Left lung (tissue), 10 donors: ENCODE measurements around the gene ROBO4. TPM values are rescaled to one million over a fixed set of nuclear protein-coding genes. Genes with fewer than 3 reads are reported as not detected.

Experiments used
- ATAC-seq: fragments of 200-7000 bp; cut with Tn5 transposase; one replicate; pipeline ENCODE4 v1.9.1; 2020; ENCODE audit warnings: moderate library complexity
- DNase-seq, 4 donors: peaks; one replicate each; pipeline ENCODE4 v3.0.0-alpha.2; 2013 to 2020
- H3K27ac ChIP-seq, 2 donors: fragments of 200-600 bp; sonication (generic) in 1 of 2; one replicate each; pipeline versions ENCODE4 v1.5.0 to v1.8.0; 2020 to 2021
- H3K27me3 ChIP-seq, 2 donors: fragments of 200-600 bp; sonication (generic) in 1 of 2; one replicate each; pipeline versions ENCODE4 v1.5.0 to v1.8.0; 2020 to 2021
- H3K36me3 ChIP-seq, 2 donors: fragments of 200-600 bp; sonication (generic) in 1 of 2; one replicate each; pipeline versions ENCODE4 v1.5.0 to v1.8.0; 2020 to 2021
- H3K4me1 ChIP-seq, 2 donors: fragments of 200-600 bp; one replicate each; pipeline ENCODE4 v1.8.0; 2021
- H3K4me3 ChIP-seq, 2 donors: fragments of 200-600 bp; sonication (generic) in 1 of 2; one replicate each; pipeline versions ENCODE4 v1.5.0 to v1.8.0; 2020 to 2021; ENCODE audit warnings: mild to moderate bottlenecking in 1 of 2
- H3K9me3 ChIP-seq, 2 donors: fragments of 200-600 bp; sonication (generic) in 1 of 2; one replicate each; pipeline versions ENCODE4 v1.5.0 to v1.8.0; 2020 to 2021
- intact Hi-C, 2 donors: fragments of 100-400 bp; cut with DNase I; formaldehyde crosslinking; loops; one replicate each; pipeline versions ENCODE4 v1.11.2 to v1.14.2; 2022
- polyA plus RNA-seq, 6 donors: library from polyadenylated mRNA; unstranded; fragments of 120-200 nt; gene quantifications; one replicate each; pipeline ENCODE4 v1.2.1, GENCODE V29; 2013; ENCODE audit not compliant: insufficient read length in 6 of 6
- total RNA-seq, 2 donors: library from RNA; stranded (reverse); fragmentation: NEBNext Ultra II Directional; extraction: Animal tissue kit (Norgen Biotek cat#: 25700); gene quantifications; one replicate each; pipeline ENCODE4 v1.2.1, GENCODE V29; 2021
- TF ChIP-seq, protein P1 (sequence below), 2 donors: fragments of 200-600 bp; sonication (generic) in 1 of 2; IDR thresholded peaks; one replicate each; pipeline versions ENCODE4 v1.5.0 to v1.8.0; 2021; ENCODE audit warnings: antibody characterized with exemption in 2 of 2
- donor health status: DM: no; HTN: yes; CAD: no.
- donor health status: DM: no; HTN: no; CAD: no.

The ROBO4 gene
- total and polyA plus RNA-seq, 8 donors: 31.1 to 61.9 (median 44.1) TPM

DNA sequence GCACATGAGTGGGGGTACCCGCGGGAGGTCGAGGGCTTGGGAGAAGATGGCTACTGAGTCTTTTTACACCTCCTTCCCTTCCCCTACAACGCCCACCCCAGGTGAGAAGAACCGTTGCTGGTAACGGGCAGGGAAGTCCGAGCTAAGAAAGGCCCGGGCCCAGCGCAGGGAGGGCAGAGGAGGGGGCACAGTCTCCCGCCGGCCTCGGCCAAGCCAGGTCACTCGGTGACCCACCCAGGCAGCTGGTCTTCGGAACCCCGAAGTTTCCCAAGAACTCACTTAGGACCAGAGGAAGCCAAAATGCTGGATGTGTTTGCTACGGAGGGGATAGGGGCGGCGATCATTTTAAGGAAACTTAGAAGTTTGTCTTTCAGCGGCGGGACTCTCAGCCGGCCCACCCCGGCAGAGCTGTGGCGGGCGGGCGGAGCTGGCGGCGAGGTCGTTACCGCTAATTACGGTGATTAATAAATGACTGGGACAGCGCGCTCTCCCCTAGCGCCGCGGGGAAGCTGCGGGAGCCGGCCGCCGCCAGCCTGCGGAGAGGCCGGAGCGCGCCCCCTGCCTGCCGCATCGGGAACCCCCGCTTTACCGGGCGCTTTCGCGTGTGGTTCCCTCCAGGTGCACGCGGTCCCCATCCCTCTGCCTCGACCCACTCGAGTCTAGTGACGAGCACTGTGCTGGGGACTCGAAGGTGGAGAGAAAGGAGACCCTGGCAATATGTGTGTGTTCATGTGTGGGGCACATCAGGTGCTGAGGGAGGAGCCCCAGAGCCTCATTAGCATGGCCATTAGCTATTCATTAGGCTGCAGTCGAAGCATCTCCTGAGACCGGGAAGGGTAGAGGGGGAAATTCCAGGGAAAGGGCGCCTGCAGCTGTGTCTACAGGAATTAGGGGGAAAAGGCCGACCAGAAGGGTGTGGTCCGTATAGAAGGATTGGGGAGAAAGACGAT lies 31.5 kb downstream of the ROBO4 start:
- Histone ChIP-seq H3K4me1 (peaks cover 9 to 52% of the 10 kb centered on the region in 2 donors), H3K27me3 (peaks cover 77 to 100% of the 10 kb centered on the region in 2 donors), H3K9me3 (no peaks in the 10 kb centered on the region), H3K36me3 (no peaks in the 10 kb centered on the region), H3K27ac (no peak overlapping the region), H3K4me3 (peak overlapping the region in 1 of 2 donors; percentile 1)
- TF ChIP-seq, protein P1, sequence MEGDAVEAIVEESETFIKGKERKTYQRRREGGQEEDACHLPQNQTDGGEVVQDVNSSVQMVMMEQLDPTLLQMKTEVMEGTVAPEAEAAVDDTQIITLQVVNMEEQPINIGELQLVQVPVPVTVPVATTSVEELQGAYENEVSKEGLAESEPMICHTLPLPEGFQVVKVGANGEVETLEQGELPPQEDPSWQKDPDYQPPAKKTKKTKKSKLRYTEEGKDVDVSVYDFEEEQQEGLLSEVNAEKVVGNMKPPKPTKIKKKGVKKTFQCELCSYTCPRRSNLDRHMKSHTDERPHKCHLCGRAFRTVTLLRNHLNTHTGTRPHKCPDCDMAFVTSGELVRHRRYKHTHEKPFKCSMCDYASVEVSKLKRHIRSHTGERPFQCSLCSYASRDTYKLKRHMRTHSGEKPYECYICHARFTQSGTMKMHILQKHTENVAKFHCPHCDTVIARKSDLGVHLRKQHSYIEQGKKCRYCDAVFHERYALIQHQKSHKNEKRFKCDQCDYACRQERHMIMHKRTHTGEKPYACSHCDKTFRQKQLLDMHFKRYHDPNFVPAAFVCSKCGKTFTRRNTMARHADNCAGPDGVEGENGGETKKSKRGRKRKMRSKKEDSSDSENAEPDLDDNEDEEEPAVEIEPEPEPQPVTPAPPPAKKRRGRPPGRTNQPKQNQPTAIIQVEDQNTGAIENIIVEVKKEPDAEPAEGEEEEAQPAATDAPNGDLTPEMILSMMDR (IDR thresholded peaks at IDR 0.05): peak; percentile 83 to 90
- DNase-seq (peak in 1 of 4 donors; percentile 89), ATAC-seq (peak; percentile 73)
- intact Hi-C loops: no loop called here

DNA sequence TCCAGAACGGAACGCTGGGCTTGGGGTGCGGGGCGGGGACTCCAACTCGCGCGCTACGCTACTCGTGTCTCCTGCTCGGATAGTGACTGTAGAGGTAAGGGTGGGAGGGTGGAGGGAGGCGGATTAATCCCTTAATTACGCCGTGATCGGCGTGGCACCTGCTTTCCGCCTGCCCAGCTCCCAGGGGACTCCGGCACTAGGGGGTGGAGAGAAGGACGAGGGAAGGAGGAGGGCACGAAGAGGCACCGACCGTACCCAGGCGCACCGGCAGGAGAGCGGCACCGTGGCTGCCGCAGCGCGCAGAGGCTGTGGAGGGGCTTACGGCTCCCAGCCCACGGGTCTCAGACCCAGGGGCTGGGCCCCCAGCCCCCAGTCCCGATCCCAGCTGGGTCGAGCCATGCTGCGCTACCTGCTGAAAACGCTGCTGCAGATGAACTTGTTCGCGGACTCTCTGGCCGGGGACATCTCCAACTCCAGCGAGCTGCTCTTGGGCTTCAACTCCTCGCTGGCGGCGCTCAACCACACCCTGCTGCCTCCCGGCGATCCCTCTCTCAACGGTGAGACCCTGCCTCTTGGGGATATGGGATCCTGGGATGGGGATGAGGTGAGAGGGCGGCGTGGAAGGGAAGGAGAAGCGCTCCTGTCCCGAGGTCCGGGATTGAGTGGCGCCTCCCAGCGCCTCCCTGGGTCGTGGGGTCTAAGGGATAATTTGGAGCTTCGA lies 32.3 kb downstream of the ROBO4 start, which contains the start of gene ROBO3:
Gene ROBO3 (plus strand): TSS at position 252 of the 721 bp plus-strand sequence. CDS start 146 bp downstream, at position 398.
- intact Hi-C loops: no loop called here
- H3K27me3 ChIP-seq: peaks cover 69 to 99% of the 10 kb centered on the region in 2 donors
- DNase-seq: no peak
- no peaks in the 10 kb centered on the region for H3K9me3 ChIP-seq
- no peaks in the 10 kb centered on the region for H3K36me3 ChIP-seq
- no peak for ATAC-seq
- peaks cover 9 to 52% of the 10 kb centered on the region in 2 donors for H3K4me1 ChIP-seq
- H3K4me3 ChIP-seq: peak within 1 kb of the TSS in 1 of 2 donors; percentile 1
- TF ChIP-seq, protein P1 (IDR thresholded peaks at IDR 0.05): no peak
- no peak within 1 kb of the TSS for H3K27ac ChIP-seq

DNA sequence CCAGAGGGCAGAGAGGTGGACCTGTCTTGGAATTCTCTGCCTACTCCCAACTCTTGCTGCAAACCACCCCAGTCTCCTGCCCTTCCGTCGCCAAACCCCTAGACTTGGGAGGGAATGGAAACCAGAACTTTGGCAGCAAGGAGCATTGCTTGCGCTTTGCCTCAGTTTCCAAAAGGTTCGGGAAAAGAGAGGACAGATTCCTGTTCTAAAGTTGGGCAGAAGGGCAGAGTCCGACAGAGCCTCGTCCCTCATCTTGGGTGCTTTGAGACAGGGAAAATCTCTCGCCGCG lies 32.8 kb downstream of the ROBO4 start:
- Histone ChIP-seq H3K36me3 (no peaks in the 10 kb centered on the region), H3K4me1 (peaks cover 9 to 52% of the 10 kb centered on the region in 2 donors), H3K27me3 (peaks cover 64 to 99% of the 10 kb centered on the region in 2 donors), H3K9me3 (no peaks in the 10 kb centered on the region), H3K27ac (no peak overlapping the region), H3K4me3 (no peak overlapping the region)
- TF ChIP-seq, protein P1 (IDR thresholded peaks at IDR 0.05): no peak
- ATAC-seq (no peak), DNase-seq (no peak)
- intact Hi-C loops: no loop called here

DNA sequence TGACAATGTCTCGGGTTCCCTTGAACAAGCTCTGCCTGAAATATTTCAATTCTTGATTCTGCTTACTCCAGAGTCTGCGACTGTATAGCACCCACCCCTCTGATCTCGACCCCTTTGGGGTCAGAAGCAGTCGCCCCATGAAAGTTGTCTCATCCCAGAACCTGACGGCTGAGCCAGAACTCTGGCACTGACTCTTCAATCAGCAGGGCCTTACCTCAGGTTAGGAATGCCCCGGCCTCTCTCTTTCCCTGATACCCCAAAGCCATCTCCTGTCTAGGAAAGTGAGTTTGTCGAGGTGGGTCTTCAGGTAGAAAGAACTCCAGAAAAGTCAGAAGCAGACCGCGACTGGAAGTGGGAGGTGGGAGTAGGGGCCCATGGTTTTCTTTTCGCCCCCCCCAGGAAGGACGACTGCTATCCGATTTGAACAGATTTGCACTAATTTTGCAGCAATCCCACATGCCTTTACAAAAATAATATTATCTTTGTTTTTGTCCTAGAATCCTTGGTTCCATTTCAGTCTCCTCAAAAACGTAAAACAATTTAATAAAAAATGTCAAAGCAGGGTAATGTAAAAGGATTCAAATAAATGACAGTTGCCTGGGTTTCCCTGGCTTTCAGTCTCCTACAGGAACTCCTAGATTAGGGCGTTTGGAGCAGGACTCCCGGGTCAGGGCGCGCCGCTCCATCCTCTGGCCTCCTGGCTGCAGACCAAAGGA lies 33.3 kb downstream of the ROBO4 start:
- H3K27me3 ChIP-seq: peaks cover 61 to 99% of the 10 kb centered on the region in 2 donors
- no peak for ATAC-seq
- peaks cover 9 to 49% of the 10 kb centered on the region in 2 donors for H3K4me1 ChIP-seq

More for the DNA sequence above, 33.3 kb downstream of the ROBO4 start:
- no peak overlapping the region for H3K27ac ChIP-seq
- no peak for DNase-seq
- no peak overlapping the region for H3K4me3 ChIP-seq
- intact Hi-C loops: no loop called here
- TF ChIP-seq, protein P1 (IDR thresholded peaks at IDR 0.05): no peak
- no peaks in the 10 kb centered on the region for H3K9me3 ChIP-seq
- no peaks in the 10 kb centered on the region for H3K36me3 ChIP-seq
